ENCODE results near the gene C22orf15. TPM values are rescaled to one million over a fixed set of nuclear protein-coding genes. Genes with fewer than 3 reads are reported as not detected.
A peak's percentile ranks its signal among the peaks of the same experiment; 100 is the strongest.

Gene C22orf15
- polyA plus RNA-seq, 1 experiment = 4.0 TPM

DNA sequence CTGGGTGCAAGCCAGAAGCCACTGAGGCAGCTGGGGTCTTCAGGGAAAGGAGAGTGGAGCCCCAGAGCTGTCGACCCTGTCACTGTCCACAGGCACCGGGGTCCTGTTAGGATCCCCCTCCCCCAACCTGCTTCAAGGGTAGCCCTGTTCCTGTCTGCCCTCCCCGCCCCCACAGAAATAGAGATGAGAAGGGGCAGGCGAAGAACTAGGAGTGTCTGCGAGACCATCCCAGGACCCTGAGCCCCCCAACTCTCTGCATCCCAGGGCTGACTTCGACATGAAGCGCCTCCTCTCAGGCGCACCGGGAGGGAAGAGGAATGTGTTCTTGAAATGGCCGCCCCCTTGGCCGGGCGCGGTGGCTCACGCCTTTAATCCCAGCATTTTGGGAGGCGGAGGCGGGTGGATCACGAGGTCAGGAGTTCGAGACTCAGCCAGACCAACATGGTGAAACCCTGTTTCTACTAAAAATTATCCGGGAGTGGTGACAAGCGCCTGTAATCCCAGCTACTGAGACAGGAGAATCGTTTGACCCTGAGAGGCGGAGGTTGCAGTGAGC is 11.3 kb upstream of the C22orf15 start:
- TF ChIP-seq, protein P1, sequence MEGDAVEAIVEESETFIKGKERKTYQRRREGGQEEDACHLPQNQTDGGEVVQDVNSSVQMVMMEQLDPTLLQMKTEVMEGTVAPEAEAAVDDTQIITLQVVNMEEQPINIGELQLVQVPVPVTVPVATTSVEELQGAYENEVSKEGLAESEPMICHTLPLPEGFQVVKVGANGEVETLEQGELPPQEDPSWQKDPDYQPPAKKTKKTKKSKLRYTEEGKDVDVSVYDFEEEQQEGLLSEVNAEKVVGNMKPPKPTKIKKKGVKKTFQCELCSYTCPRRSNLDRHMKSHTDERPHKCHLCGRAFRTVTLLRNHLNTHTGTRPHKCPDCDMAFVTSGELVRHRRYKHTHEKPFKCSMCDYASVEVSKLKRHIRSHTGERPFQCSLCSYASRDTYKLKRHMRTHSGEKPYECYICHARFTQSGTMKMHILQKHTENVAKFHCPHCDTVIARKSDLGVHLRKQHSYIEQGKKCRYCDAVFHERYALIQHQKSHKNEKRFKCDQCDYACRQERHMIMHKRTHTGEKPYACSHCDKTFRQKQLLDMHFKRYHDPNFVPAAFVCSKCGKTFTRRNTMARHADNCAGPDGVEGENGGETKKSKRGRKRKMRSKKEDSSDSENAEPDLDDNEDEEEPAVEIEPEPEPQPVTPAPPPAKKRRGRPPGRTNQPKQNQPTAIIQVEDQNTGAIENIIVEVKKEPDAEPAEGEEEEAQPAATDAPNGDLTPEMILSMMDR (IDR thresholded peaks at IDR 0.05; ENCODE audit: insufficient read depth, low read depth, low read length) = no peak
- Histone ChIP-seq H3K27me3 (ENCODE audit: control insufficient read depth, insufficient read depth, low read length) (no peaks in the 10 kb centered on the region), H3K4me3 (ENCODE audit: low read depth, low read length) (peak overlapping the region; percentile 76), H3K36me3 (ENCODE audit: control insufficient read depth, insufficient read depth, low read length) (no peaks in the 10 kb centered on the region)
- ChIA-PET POLR2A (no interaction called here), CTCF (interaction anchor here (0.9 kb wide), 3 partner anchors 11 to 35 kb away, joined by 3 to 5 read pairs (median 3); partner anchors contain the start of gene C22orf15)
- no peak for DNase-seq (ENCODE audit: low read depth)

DNA sequence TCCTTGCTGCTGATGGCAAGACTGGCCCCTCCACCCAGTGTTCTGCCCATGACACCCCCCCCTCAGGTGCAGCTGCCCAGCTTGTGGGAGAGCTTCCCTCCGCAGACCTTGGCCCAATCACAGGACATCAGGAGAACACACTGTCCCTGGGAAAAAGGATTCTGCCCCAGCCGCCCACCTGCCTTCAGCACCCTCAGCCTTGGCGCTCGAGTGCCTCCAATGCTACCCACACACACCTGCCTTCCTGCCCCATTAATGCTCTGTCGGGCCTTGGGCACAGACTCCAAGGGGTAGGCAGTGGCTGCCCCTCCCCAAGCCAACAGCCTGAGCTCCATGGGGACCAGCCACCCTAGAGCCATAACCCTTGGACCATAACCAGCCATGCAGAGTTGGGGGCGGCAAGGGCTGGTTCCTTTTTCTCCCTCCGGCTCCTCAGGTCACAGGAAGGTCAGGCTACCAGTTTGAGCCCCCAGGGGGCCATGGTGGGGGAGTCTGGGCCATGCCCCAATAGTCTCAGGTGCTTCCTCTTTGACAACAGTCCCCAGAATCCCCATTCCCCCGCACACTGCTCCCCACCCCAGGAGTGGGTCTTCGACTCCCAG is 10.6 kb upstream of the C22orf15 start:
- ChIA-PET POLR2A (no interaction called here), CTCF (interaction anchor here (0.6 kb wide), 1 partner anchor 503 kb away, joined by 3 read pairs; no protein-coding TSS in a partner anchor)
- no peak overlapping the region for H3K4me3 ChIP-seq (ENCODE audit: low read depth, low read length)
- no peaks in the 10 kb centered on the region for H3K36me3 ChIP-seq (ENCODE audit: control insufficient read depth, insufficient read depth, low read length)
- TF ChIP-seq, protein P1 (IDR thresholded peaks at IDR 0.05; ENCODE audit: insufficient read depth, low read depth, low read length) = no peak
- no peaks in the 10 kb centered on the region for H3K27me3 ChIP-seq (ENCODE audit: control insufficient read depth, insufficient read depth, low read length)
- no peak for DNase-seq (ENCODE audit: low read depth)

- Histone ChIP-seq H3K4me3 (ENCODE audit: low read depth, low read length) (no peak overlapping the region), H3K27me3 (ENCODE audit: control insufficient read depth, insufficient read depth, low read length) (no peaks in the 10 kb centered on the region), H3K36me3 (ENCODE audit: control insufficient read depth, insufficient read depth, low read length) (no peaks in the 10 kb centered on the region)
- TF ChIP-seq, protein P1 (IDR thresholded peaks at IDR 0.05; ENCODE audit: insufficient read depth, low read depth, low read length) = no peak
- ChIA-PET POLR2A (no interaction called here), CTCF (interaction anchor here (0.6 kb wide), 1 partner anchor 503 kb away, joined by 3 read pairs; no protein-coding TSS in a partner anchor)
- DNase-seq (ENCODE audit: low read depth) = no peak
These were observed 10.0 kb upstream of the C22orf15 start for GRCh38 chr22:23752750-23753149.

- TF ChIP-seq, protein P1 (IDR thresholded peaks at IDR 0.05; ENCODE audit: insufficient read depth, low read depth, low read length) = no peak
- no peaks in the 10 kb centered on the region for H3K36me3 ChIP-seq (ENCODE audit: control insufficient read depth, insufficient read depth, low read length)
- ChIA-PET CTCF (no interaction called here), POLR2A (no interaction called here)
- H3K27me3 ChIP-seq (ENCODE audit: control insufficient read depth, insufficient read depth, low read length) = no peaks in the 10 kb centered on the region
- no peak for DNase-seq (ENCODE audit: low read depth)
- no peak overlapping the region for H3K4me3 ChIP-seq (ENCODE audit: low read depth, low read length)
These were observed 9.4 kb upstream of the C22orf15 start for GRCh38 chr22:23753385-23753784.

GRCh38 chr22:23754220-23754919 is 8.4 kb upstream of the C22orf15 start, which contains the start of gene VPREB3:
VPREB3 (minus strand) TSS chr22:23754425; CDS start chr22:23754363, 62 bp downstream.
- Histone ChIP-seq H3K36me3 (ENCODE audit: control insufficient read depth, insufficient read depth, low read length) (no peaks in the 10 kb centered on the region), H3K4me3 (ENCODE audit: low read depth, low read length) (no peak within 1 kb of the TSS), H3K27me3 (ENCODE audit: control insufficient read depth, insufficient read depth, low read length) (no peaks in the 10 kb centered on the region)
- DNase-seq (ENCODE audit: low read depth) = no peak
- POLR2A ChIA-PET = no interaction called here
- TF ChIP-seq, protein P1 (IDR thresholded peaks at IDR 0.05; ENCODE audit: insufficient read depth, low read depth, low read length) = no peak
- CTCF ChIA-PET = interaction anchor here (1.5 kb wide), 1 partner anchor 10 kb away, joined by 6 read pairs; no protein-coding TSS in a partner anchor

Data from BJ (cell line).